ENCODE data around the gene RGS6.

GRCh38 chr14:71905031-71905430 lies 27.2 kb upstream of the RGS6 start:
- TF ChIP-seq MXI1 (IDR thresholded peaks at IDR 0.05; ENCODE audit: borderline replicate concordance, low read depth, low read length) (no peak), CTCF (conservative IDR thresholded peaks at IDR 0.05; ENCODE audit: low read depth, low read length) (no peak), POLR2A (IDR thresholded peaks at IDR 0.05; ENCODE audit: low read depth, low read length) (no peak), RAD21 (IDR thresholded peaks at IDR 0.05; ENCODE audit: low read length) (no peak), CEBPB (IDR thresholded peaks at IDR 0.05; ENCODE audit: low read depth, low read length) (no peak), RCOR1 (IDR thresholded peaks at IDR 0.05; ENCODE audit: insufficient replicate concordance, low read length) (no peak), SMC3 (IDR thresholded peaks at IDR 0.05; ENCODE audit: low read depth, low read length) (no peak), RFX5 (IDR thresholded peaks at IDR 0.05; ENCODE audit: low read depth, low read length) (no peak)
